ENCODE results near the gene C9orf40.

C9orf40 gene

GRCh38 chr9:74949859-74950855 lies 2.6 kb downstream of the C9orf40 start:
- ChIA-PET POLR2A (no interaction called here), CTCF (interaction anchor here (2.7 to 4.3 kb wide), 4 partner anchors 10 to 177 kb away, joined by 8 to 28 read pairs (median 21); partner anchors contain the start of gene CARNMT1)
- DNase-seq (ENCODE audit: extremely low spot score), result no peak
- no peak for TF ChIP-seq CTCF (IDR thresholded peaks at IDR 0.05; ENCODE audit: control extremely low read depth, extremely low read depth, low read depth, missing control alignments)

GRCh38 chr9:74948937-74949336 lies 3.8 kb downstream of the C9orf40 start:
- TF ChIP-seq CTCF (IDR thresholded peaks at IDR 0.05; ENCODE audit: control extremely low read depth, extremely low read depth, low read depth, missing control alignments), result no peak
- no peak for DNase-seq (ENCODE audit: extremely low spot score)
- ChIA-PET POLR2A (no interaction called here), CTCF (no interaction called here)

GRCh38 chr9:74946686-74947085 lies 6.0 kb downstream of the C9orf40 start:
- TF ChIP-seq CTCF (IDR thresholded peaks at IDR 0.05; ENCODE audit: control extremely low read depth, extremely low read depth, low read depth, missing control alignments), result no peak
- CTCF ChIA-PET, result interaction anchor here (1.0 to 1.5 kb wide), 2 partner anchors 8 to 9 kb away, joined by 3 read pairs; no protein-coding TSS in a partner anchor
- DNase-seq (ENCODE audit: extremely low spot score), result no peak
- POLR2A ChIA-PET, result no interaction called here

- DNase-seq (ENCODE audit: extremely low spot score), result no peak
- no peak for TF ChIP-seq CTCF (IDR thresholded peaks at IDR 0.05; ENCODE audit: control extremely low read depth, extremely low read depth, low read depth, missing control alignments)
- ChIA-PET CTCF (interaction anchor here (1.2 kb wide), 2 partner anchors 12 to 16 kb away, joined by 3 read pairs; no protein-coding TSS in a partner anchor), POLR2A (interaction anchor here (1.3 kb wide), 1 partner anchor 9 kb away, joined by 3 read pairs; no protein-coding TSS in a partner anchor)
Measured at GRCh38 chr9:74942801-74943200, 9.9 kb downstream of the C9orf40 start.

GRCh38 chr9:74940600-74940999 lies 12.1 kb downstream of the C9orf40 start:
- no peak for DNase-seq (ENCODE audit: extremely low spot score)
- ChIA-PET CTCF (interaction anchor here (1.1 to 4.3 kb wide), 2 partner anchors 11 to 137 kb away, joined by 3 to 26 read pairs; partner anchors contain the start of gene C9orf40), POLR2A (no interaction called here)
- TF ChIP-seq CTCF (IDR thresholded peaks at IDR 0.05; ENCODE audit: control extremely low read depth, extremely low read depth, low read depth, missing control alignments), result no peak

GRCh38 chr9:74935008-74935407 lies 17.7 kb downstream of the C9orf40 start:
- no peak for DNase-seq (ENCODE audit: extremely low spot score)
- ChIA-PET POLR2A (no interaction called here), CTCF (no interaction called here)
- TF ChIP-seq CTCF (IDR thresholded peaks at IDR 0.05; ENCODE audit: control extremely low read depth, extremely low read depth, low read depth, missing control alignments), result no peak
